GM23338 (cell line): ENCODE measurements around the gene FAM181B. TPM values are rescaled to one million over a fixed set of nuclear protein-coding genes. Genes with fewer than 3 reads are reported as not detected.

Experiments used
- ATAC-seq: fragments of 200-7000 bp; cut with Tn5 transposase; 3 replicates; pipeline ENCODE4 v1.9.1; 2020
- DNase-seq: peaks from one replicate; pipeline ENCODE4 v3.0.0-alpha.2; 2015; ENCODE audit warnings: low spot score
- H2AFZ ChIP-seq: fragments of 200-600 bp; sonication (generic); 2 replicates; pipeline ENCODE4 v1.8.0; 2016; ENCODE audit warnings: antibody characterized with exemption, mild to moderate bottlenecking, moderate library complexity
- H3F3A ChIP-seq: fragments of 200-600 bp; sonication (generic); replicated peaks from 2 replicates; pipeline ENCODE4 v1.8.0; 2017; ENCODE audit warnings: antibody characterized with exemption, mixed run types, low read depth
- H3K27ac ChIP-seq: fragments of 200-600 bp; sonication (generic); 2 replicates; pipeline ENCODE4 v1.6.1; 2016; ENCODE audit warnings: low read depth
- H3K27me3 ChIP-seq: fragments of 200-600 bp; sonication (generic); 2 replicates; pipeline ENCODE4 v1.8.0; 2016; ENCODE audit warnings: mild to moderate bottlenecking, mixed run types, moderate library complexity; ENCODE audit not compliant: insufficient read depth
- H3K36me3 ChIP-seq: fragments of 200-600 bp; sonication (generic); 2 replicates; pipeline ENCODE4 v1.8.0; 2016; ENCODE audit warnings: mild to moderate bottlenecking; ENCODE audit not compliant: insufficient read depth
- H3K4me1 ChIP-seq: fragments of 200-600 bp; sonication (generic); 2 replicates; pipeline ENCODE4 v1.8.0; 2016; ENCODE audit warnings: mild to moderate bottlenecking, moderate library complexity; ENCODE audit not compliant: insufficient read depth
- H3K4me2 ChIP-seq: fragments of 200-600 bp; sonication (generic); 2 replicates; pipeline ENCODE4 v1.7.1; 2017; ENCODE audit warnings: mixed run types
- H3K4me3 ChIP-seq: fragments of 200-600 bp; sonication (generic); 2 replicates; pipeline ENCODE4 v1.6.1; 2016; ENCODE audit warnings: mixed run types
- H3K79me2 ChIP-seq: fragments of 200-600 bp; sonication (generic); replicated peaks from 2 replicates; pipeline ENCODE4 v1.8.0; 2017; ENCODE audit warnings: mild to moderate bottlenecking; ENCODE audit not compliant: insufficient read depth
- H3K9me2 ChIP-seq: fragments of 200-600 bp; sonication (generic); 2 replicates; pipeline ENCODE4 v1.8.0; 2017; ENCODE audit not compliant: insufficient read depth
- H4K20me1 ChIP-seq: fragments of 200-600 bp; sonication (generic); replicated peaks from 2 replicates; pipeline ENCODE4 v1.8.0; 2017; ENCODE audit warnings: mild to moderate bottlenecking; ENCODE audit not compliant: insufficient read depth
- H3K27ac Mint-ChIP-seq: 2 replicates; pipeline ENCODE4 v1.8.0; 2020; ENCODE audit warnings: inconsistent platforms, mild to moderate bottlenecking, moderate library complexity, mixed read lengths
- H3K27me3 Mint-ChIP-seq: 3 replicates; pipeline ENCODE4 v1.8.0; 2022; ENCODE audit warnings: low read depth, mild to moderate bottlenecking, moderate library complexity, mixed read lengths, inconsistent platforms; ENCODE audit not compliant: insufficient read depth, poor library complexity
- H3K36me3 Mint-ChIP-seq: 3 replicates; pipeline ENCODE4 v1.8.0; 2021; ENCODE audit warnings: low read depth, mild to moderate bottlenecking, inconsistent platforms, moderate library complexity, mixed read lengths
- H3K4me1 Mint-ChIP-seq: 3 replicates; pipeline ENCODE4 v1.8.0; 2020; ENCODE audit warnings: mild to moderate bottlenecking, inconsistent platforms, mixed read lengths
- H3K4me3 Mint-ChIP-seq: 3 replicates; pipeline ENCODE4 v1.8.0; 2021; ENCODE audit warnings: moderate library complexity, mild to moderate bottlenecking, inconsistent platforms, mixed read lengths
- H3K9me3 Mint-ChIP-seq: 3 replicates; pipeline ENCODE4 v1.8.0; 2020; ENCODE audit warnings: moderate library complexity, mild to moderate bottlenecking, inconsistent platforms, mixed read lengths
- CREB1 ChIP-seq: fragments of 250-450 bp; sonication (Bioruptor Pico); IDR thresholded peaks from 2 replicates; pipeline ENCODE4 v1.5.0; 2020; ENCODE audit warnings: low read depth, mild to moderate bottlenecking, moderate library complexity
- EZH2 ChIP-seq: fragments of 200-600 bp; sonication (generic); IDR thresholded peaks from one replicate; pipeline ENCODE4 v1.8.0; 2017; ENCODE audit warnings: antibody characterized with exemption, mild to moderate bottlenecking, low read depth; ENCODE audit not compliant: unreplicated experiment
- EZH2phosphoT487 ChIP-seq: fragments of 200-600 bp; sonication (generic); IDR thresholded peaks from one replicate; pipeline ENCODE4 v1.8.1; 2018; ENCODE audit warnings: antibody characterized with exemption; ENCODE audit not compliant: unreplicated experiment
- JUNB ChIP-seq: IDR thresholded peaks from one replicate; pipeline ENCODE4 v1.6.1; 2016; ENCODE audit warnings: antibody characterized with exemption; ENCODE audit not compliant: unreplicated experiment
- NANOG ChIP-seq: IDR thresholded peaks from 2 replicates; pipeline ENCODE4 v1.6.1; 2016; ENCODE audit warnings: antibody characterized with exemption, borderline replicate concordance
- ZNF114 ChIP-seq: fragments of 250-450 bp; sonication (Bioruptor Pico); IDR thresholded peaks from 2 replicates; pipeline ENCODE4 v1.5.0; 2020; ENCODE audit warnings: mild to moderate bottlenecking, moderate library complexity
- ZNF331 ChIP-seq: fragments of 250-450 bp; sonication (Bioruptor Pico); IDR thresholded peaks from 2 replicates; pipeline ENCODE4 v1.5.0; 2020; ENCODE audit warnings: low read depth, mild to moderate bottlenecking, moderate library complexity
- polyA plus RNA-seq: library from polyadenylated mRNA; unstranded; fragments of >200 nt; fragmentation: Nextera tagmentation; extraction: Ambion mirVana; gene quantifications from 2 replicates; pipeline ENCODE4 v1.2.1, GENCODE V29; 2016
- total RNA-seq: library from RNA; depleted of rRNA; stranded (reverse); fragments of >200 nt; shearing (Covaris generic); gene quantifications from 2 replicates; pipeline ENCODE4 v1.2.3, GENCODE V29; 2014
- TF ChIP-seq, protein P1 (sequence below): IDR thresholded peaks from one replicate; pipeline ENCODE4 v1.6.1; 2018; ENCODE audit warnings: antibody characterized with exemption; ENCODE audit not compliant: unreplicated experiment
- TF ChIP-seq, protein P2 (sequence below), 2 experiments: fragments of 200-600 bp in 1 of 2; sonication (generic) in 1 of 2; conservative IDR thresholded peaks; 2 replicates each; pipeline versions ENCODE4 v1.5.1 to v1.6.1; 2016 to 2017; ENCODE audit warnings: antibody characterized with exemption in 2 of 2, low read depth in 2 of 2, mild to moderate bottlenecking in 2 of 2, moderate library complexity in 1 of 2
- TF ChIP-seq, protein P3 (sequence below): IDR thresholded peaks from 2 replicates; pipeline ENCODE4 v1.6.1; 2016; ENCODE audit warnings: antibody characterized with exemption

FAM181B gene
- total and polyA plus RNA-seq, 2 experiments from 2014 or later, result 0.36 to 0.87 TPM

DNA sequence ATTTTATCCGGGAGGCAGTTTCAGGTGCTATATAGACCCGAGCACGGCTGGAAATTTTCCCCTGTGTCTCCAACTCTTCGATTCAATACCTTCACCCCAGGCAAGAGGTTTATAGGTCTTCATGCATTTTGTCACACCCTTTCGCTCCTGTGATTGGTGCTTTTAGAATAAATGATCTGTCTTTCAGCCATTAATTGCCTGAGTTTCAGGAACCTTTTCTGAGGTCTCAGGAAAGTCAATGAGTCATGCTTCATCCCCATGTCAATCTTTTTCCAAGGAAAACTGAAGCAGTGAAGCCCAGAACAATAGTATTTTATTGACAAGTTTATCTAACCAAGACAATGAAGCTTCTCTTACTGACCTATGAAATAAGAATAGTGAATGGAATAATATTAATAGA lies 29.9 kb downstream of the FAM181B start:
- H3F3A ChIP-seq, result no peaks in the 10 kb centered on the region
- TF ChIP-seq EZH2phosphoT487, result no peak
- no peak for DNase-seq
- no peak overlapping the region for H3K27ac ChIP-seq
- no peak overlapping the region for H3K4me3 ChIP-seq
- no peaks in the 10 kb centered on the region for H3K36me3 ChIP-seq
- H3K79me2 ChIP-seq, result no peaks in the 10 kb centered on the region
- H2AFZ ChIP-seq, result no peak overlapping the region
- no peaks in the 10 kb centered on the region for H3K4me1 Mint-ChIP-seq
- H3K9me2 ChIP-seq, result no peaks in the 10 kb centered on the region
- H3K9me3 Mint-ChIP-seq, result no peaks in the 10 kb centered on the region
- peaks cover 4% of the 10 kb centered on the region for H3K27me3 Mint-ChIP-seq
- ATAC-seq, result no peak
- H3K4me1 ChIP-seq, result no peaks in the 10 kb centered on the region
- H3K4me3 Mint-ChIP-seq, result no peak overlapping the region
- no peaks in the 10 kb centered on the region for H4K20me1 ChIP-seq
- H3K27ac Mint-ChIP-seq, result no peak overlapping the region
- H3K27me3 ChIP-seq, result no peaks in the 10 kb centered on the region
- no peak overlapping the region for H3K4me2 ChIP-seq
- no peaks in the 10 kb centered on the region for H3K36me3 Mint-ChIP-seq

DNA sequence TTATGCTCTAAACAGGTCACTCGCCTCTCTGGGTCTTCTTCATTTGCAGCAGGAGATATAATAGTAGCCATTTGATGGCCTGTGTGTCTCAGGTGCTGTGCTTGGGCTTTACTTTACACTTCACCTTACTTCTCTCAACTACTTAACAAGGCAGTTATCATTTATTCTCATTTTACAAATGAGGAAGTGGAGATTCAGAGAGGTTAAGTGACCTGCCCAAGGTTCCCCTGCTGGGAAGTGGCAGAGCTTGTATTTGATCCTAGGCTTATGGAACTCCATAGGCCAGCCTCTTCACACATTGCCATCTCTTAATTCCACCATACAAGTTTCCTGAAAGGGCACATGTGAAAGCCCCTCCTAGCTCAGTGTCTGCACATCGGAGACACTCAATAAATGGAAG lies 30.4 kb downstream of the FAM181B start:
- Histone ChIP-seq H3K4me1 (no peaks in the 10 kb centered on the region), H3K27me3 (no peaks in the 10 kb centered on the region), H2AFZ (no peak overlapping the region), H3K9me2 (no peaks in the 10 kb centered on the region), H3K79me2 (no peaks in the 10 kb centered on the region), H3K27ac (no peak overlapping the region), H3F3A (no peaks in the 10 kb centered on the region), H3K36me3 (no peaks in the 10 kb centered on the region), H3K4me2 (no peak overlapping the region), H4K20me1 (no peaks in the 10 kb centered on the region), H3K4me3 (no peak overlapping the region)
- DNase-seq, result no peak
- H3K4me3 Mint-ChIP-seq, result no peak overlapping the region
- H3K27ac Mint-ChIP-seq, result no peak overlapping the region
- H3K27me3 Mint-ChIP-seq, result peaks cover 3% of the 10 kb centered on the region
- H3K4me1 Mint-ChIP-seq, result no peaks in the 10 kb centered on the region
- ATAC-seq, result no peak
- no peaks in the 10 kb centered on the region for H3K9me3 Mint-ChIP-seq
- H3K36me3 Mint-ChIP-seq, result no peaks in the 10 kb centered on the region
- TF ChIP-seq ZNF114 (CRISPR knock-in tag) (no peak), EZH2phosphoT487 (no peak), EZH2 (no peak), NANOG (no peak), CREB1 (CRISPR knock-in tag) (no peak), JUNB (no peak), ZNF331 (CRISPR knock-in tag) (no peak)
- TF ChIP-seq, protein P1, sequence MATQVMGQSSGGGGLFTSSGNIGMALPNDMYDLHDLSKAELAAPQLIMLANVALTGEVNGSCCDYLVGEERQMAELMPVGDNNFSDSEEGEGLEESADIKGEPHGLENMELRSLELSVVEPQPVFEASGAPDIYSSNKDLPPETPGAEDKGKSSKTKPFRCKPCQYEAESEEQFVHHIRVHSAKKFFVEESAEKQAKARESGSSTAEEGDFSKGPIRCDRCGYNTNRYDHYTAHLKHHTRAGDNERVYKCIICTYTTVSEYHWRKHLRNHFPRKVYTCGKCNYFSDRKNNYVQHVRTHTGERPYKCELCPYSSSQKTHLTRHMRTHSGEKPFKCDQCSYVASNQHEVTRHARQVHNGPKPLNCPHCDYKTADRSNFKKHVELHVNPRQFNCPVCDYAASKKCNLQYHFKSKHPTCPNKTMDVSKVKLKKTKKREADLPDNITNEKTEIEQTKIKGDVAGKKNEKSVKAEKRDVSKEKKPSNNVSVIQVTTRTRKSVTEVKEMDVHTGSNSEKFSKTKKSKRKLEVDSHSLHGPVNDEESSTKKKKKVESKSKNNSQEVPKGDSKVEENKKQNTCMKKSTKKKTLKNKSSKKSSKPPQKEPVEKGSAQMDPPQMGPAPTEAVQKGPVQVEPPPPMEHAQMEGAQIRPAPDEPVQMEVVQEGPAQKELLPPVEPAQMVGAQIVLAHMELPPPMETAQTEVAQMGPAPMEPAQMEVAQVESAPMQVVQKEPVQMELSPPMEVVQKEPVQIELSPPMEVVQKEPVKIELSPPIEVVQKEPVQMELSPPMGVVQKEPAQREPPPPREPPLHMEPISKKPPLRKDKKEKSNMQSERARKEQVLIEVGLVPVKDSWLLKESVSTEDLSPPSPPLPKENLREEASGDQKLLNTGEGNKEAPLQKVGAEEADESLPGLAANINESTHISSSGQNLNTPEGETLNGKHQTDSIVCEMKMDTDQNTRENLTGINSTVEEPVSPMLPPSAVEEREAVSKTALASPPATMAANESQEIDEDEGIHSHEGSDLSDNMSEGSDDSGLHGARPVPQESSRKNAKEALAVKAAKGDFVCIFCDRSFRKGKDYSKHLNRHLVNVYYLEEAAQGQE, result no peak
- TF ChIP-seq, protein P2, sequence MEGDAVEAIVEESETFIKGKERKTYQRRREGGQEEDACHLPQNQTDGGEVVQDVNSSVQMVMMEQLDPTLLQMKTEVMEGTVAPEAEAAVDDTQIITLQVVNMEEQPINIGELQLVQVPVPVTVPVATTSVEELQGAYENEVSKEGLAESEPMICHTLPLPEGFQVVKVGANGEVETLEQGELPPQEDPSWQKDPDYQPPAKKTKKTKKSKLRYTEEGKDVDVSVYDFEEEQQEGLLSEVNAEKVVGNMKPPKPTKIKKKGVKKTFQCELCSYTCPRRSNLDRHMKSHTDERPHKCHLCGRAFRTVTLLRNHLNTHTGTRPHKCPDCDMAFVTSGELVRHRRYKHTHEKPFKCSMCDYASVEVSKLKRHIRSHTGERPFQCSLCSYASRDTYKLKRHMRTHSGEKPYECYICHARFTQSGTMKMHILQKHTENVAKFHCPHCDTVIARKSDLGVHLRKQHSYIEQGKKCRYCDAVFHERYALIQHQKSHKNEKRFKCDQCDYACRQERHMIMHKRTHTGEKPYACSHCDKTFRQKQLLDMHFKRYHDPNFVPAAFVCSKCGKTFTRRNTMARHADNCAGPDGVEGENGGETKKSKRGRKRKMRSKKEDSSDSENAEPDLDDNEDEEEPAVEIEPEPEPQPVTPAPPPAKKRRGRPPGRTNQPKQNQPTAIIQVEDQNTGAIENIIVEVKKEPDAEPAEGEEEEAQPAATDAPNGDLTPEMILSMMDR (conservative IDR thresholded peaks at IDR 0.05; ENCODE audit: low read depth in 2 of 2), result no peak
- TF ChIP-seq, protein P3, sequence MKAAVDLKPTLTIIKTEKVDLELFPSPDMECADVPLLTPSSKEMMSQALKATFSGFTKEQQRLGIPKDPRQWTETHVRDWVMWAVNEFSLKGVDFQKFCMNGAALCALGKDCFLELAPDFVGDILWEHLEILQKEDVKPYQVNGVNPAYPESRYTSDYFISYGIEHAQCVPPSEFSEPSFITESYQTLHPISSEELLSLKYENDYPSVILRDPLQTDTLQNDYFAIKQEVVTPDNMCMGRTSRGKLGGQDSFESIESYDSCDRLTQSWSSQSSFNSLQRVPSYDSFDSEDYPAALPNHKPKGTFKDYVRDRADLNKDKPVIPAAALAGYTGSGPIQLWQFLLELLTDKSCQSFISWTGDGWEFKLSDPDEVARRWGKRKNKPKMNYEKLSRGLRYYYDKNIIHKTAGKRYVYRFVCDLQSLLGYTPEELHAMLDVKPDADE, result no peak
